G401 (cell line): Measurements from ENCODE around the gene COL17A1. TPM values are rescaled to one million over a fixed set of nuclear protein-coding genes. Genes with fewer than 3 reads are reported as not detected.

ENCODE experiments used
- DNase-seq: peaks from one replicate; pipeline ENCODE4 v3.0.0-alpha.2; 2015; ENCODE audit warnings: low spot score
- in situ Hi-C: cut with HindIII; loops from 2 replicates; pipeline ENCODE4 v1.10.0; 2016; ENCODE audit warnings: low sequenced_read_pairs, mixed read lengths
- total RNA-seq: library from RNA; depleted of rRNA; stranded (reverse); fragments of >200 nt; shearing (Covaris generic); gene quantifications from 2 replicates; pipeline ENCODE4 v1.2.3, GENCODE V29; 2014; rRNA removed

Gene COL17A1
- total RNA-seq: 0.03 and 0.06 TPM in 2 replicates

DNA sequence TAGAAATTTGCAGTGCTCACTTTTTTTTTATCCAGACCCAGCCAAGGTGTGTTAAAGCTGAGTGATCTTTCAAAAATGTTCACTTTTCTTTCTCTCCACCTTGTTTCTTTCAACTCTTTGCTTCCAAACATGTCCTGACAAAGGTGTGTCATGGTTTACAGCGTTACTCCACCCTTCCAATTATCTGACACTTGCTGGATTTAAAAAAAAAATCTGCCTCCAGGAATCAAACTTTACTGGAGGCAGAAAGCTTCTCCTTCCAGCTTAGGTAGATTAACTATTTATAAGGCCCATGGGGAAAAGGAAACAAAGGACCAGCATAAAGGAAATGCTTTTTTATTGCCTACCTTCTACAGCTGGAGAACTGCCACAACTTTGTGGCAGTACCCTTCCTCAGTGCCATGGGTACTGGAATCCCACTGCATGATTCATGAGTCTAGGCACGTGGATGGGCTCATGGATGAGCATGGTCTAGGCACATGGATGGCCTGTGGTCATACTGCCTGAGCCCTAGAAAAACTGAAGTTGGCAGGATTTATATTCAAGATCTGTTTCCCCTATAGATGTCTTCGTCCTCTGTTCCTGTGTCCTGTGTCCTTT is at the start of gene COL17A1:
COL17A1 (minus strand) TSS at position 80 of the 600 bp plus-strand sequence. CDS start 5,207 bp downstream, outside the sequence.
- in situ Hi-C loops: no loop called here
- no peak for DNase-seq

DNA sequence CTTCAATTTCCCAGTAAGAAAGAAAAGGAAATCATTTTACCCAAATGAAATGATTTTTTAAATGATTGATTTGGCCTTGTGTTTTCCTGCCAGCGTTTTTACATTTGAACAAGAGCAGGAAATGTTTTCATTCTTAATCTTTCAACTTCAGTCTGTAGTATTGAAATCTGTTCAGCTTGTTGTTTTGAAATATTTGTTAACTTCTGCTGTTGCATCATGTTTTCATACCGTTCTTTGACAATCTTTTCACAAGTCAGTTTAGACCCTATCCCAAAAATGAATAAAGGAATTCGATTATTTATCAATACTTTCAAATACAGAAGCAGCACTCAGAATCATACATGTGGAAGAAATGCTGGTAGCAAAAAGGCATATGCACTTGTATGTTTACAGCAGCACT is 44.4 kb upstream of the COL17A1 start:
- in situ Hi-C loops: no loop called here
- DNase-seq: no peak

- in situ Hi-C loops: no loop called here
- DNase-seq: no peak
These were observed 42.5 kb upstream of the COL17A1 start for GRCh38 chr10:104128214-104128613.

- no peak for DNase-seq
- in situ Hi-C loops: no loop called here
These were observed 41.7 kb upstream of the COL17A1 start for GRCh38 chr10:104127411-104127810.

DNA sequence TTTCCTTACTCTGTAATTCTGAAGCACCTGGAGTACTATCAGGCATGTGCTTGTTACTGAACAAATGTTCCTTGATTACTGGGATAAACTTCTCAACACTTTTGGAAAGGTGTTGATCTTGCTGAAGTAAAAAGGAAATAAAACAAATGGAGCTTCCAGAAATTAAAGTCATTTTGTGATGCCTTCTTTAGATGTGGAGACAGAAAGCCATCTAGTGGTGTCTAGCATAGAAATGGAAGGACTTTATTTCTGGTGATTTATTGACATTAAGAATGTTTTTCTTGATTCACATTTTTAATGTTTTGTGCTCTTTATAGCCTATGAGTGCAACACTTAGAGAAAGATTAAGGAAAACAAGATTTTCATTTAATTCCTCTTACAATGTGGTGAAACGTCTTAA is 37.7 kb upstream of the COL17A1 start:
- peak; percentile 45 for DNase-seq
- in situ Hi-C loops: no loop called here

DNA sequence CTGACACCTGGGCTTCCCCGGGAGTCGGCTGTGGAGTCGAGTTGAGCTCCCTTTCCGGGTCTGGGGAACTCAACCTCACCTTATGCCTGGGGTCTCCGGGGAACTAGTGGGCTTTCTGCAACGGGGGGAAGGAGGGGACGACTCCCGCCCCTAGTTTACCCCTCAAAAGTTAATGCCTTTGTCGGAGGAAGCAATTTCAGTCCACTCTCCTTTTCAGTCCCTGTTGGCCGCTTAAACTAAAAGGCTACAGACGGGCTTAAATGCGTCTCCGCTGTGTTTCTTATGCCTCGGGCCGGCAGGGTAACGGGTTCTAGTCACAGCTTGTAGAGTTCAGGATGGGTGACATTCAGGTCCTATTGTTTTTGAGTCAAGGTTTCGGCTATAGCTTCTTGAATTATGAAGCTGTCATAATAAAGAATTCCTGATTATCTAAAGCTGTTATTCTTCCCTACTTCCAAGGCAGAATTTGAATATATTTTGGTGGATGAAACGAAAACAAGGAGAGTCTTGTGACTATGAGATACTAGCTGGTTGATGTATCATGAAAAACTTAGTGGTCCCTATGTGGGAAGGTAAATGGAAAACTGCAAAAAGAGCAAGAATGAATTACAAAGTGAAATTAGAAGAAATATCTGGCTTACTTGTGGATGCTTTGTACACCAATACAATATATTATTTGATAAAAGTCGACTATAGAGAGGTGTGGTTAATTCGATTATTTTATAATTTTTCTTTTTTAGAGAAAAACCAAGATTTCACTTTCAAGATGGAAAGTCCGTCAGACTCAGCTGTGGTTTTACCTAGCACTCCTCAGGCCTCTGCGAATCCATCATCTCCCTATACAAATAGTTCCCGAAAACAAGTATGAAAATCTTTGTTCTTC is 36.8 kb upstream of the COL17A1 start:
- in situ Hi-C loops: no loop called here
- DNase-seq: peak; percentile 66

- in situ Hi-C loops: no loop called here
- DNase-seq: peak; percentile 98
These were observed 36.0 kb upstream of the COL17A1 start, which contains the start of gene SFR1 for GRCh38 chr10:104121485-104122224. Gene SFR1 (plus strand): TSS chr10:104122171. CDS start chr10:104122184, 13 bp downstream.

DNA sequence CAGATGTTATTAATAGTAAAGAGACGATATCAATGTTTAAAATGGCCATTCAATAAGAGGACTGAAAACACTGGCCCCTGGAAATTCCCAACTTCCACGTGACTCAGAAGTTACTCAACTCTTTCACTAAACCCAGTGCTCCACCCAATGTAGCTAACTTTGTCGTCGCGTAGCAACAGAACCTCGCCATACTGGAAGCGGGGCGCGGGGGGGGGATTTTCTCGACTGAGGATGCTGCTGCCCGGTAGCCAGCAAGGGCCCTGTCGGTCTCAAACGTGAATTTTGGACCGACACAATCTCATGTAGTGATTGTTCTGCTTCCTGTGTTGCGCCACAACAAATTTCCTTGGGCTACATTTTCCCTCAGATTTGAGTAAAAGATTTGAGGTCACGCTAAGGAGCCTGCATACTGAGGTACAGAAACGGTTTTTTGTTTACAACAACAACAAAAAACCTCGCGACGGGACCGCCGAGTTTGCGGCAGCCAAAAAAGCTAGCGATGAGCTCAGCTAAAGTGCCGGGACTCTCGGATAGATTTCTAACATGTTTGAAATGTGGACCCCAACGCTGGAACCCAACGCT is 35.3 kb upstream of the COL17A1 start:
- peak; percentile 81 for DNase-seq
- in situ Hi-C loops: no loop called here

GRCh38 chr10:104120512-104120902 is 34.8 kb upstream of the COL17A1 start:
- in situ Hi-C loops: no loop called here
- no peak for DNase-seq

DNA sequence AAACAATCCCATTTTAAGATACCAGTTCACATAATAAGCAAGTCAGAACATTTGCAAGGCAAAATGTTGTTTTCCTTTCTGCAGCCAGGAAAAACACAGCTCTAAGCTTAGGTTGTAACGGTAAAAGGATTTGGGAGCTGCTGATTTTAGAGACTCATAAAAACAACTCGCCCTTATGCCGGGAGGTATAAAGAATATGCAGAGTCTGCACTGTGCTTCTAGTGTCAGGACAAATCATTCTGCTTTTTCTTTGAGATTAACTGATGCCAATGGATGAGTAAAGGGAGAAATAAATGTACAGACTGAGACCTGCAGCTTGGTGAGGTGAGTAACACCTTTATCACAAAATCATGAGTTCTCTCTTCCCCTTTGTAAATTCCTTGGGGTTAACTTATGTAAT is 34.3 kb upstream of the COL17A1 start:
- no peak for DNase-seq
- in situ Hi-C loops: no loop called here

- no peak for DNase-seq
These were observed 32.2 kb upstream of the COL17A1 start for GRCh38 chr10:104117839-104118323.

DNA sequence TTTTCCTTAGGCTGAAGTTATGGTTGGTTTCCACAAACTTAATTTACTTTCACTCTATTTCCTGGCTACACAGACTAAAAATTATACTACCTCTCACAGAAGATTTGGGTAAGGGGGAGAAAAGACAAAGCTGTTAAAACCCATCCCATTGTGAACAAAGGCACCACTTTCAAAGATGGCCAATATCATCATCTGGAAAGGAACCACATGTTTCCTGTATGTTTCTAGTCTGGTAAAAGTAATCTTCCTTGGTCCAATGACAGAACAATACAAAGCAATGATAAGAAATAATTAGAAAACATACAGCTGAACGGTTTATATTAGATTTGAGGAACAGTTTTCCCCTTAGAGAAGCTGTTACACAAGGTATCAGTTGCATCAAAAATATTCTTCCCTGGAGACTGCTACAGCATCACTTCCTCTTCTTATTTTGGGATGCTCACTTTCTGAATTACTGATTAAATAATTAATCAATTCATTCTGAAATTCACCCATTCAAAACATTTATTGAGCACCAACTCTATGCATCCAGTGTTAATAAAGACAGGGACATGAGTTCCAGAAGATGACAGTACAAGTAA is 27.8 kb upstream of the COL17A1 start:
- in situ Hi-C loops: no loop called here
- DNase-seq: no peak

More at GRCh38 chr10:104117839-104118323, 32.2 kb upstream of the COL17A1 start:
- in situ Hi-C loops: no loop called here

DNA sequence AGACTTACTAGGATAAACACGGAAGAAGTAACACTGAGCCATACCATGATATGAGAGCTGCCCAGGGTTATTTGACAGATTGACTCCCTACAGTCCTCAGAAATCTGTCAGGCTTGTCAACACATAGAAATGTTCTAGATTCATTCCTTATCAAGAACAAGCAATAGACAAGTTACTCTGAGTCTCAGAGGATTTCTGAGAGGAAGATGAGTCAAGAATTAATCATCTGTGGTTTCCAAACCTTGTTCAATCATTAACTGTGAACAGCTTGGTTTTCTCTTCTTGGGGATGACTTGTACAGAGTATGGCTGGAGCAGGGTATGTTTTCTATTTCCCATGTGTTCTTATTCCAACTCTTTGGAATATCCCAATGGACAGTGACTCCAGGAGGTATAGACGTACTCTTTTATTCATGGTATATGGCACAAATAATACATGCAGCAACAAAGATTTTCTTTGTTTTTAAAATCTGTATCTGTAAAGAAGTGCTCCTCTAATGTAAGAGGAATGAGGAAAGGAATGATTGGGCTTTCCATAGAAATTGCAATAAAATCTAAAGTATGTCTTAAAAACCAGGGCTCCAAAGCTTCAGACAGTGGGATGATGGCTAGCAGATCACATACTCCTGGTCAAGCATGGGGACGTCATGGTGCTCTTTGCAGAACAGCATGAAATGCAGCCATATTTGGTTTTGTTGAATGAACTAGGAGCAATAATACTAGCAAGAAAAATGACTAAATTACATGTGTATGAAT is 24.4 kb upstream of the COL17A1 start:
- no peak for DNase-seq
- in situ Hi-C loops: no loop called here

GRCh38 chr10:104104926-104105325 is 19.2 kb upstream of the COL17A1 start:
- in situ Hi-C loops: no loop called here
- DNase-seq: no peak

DNA sequence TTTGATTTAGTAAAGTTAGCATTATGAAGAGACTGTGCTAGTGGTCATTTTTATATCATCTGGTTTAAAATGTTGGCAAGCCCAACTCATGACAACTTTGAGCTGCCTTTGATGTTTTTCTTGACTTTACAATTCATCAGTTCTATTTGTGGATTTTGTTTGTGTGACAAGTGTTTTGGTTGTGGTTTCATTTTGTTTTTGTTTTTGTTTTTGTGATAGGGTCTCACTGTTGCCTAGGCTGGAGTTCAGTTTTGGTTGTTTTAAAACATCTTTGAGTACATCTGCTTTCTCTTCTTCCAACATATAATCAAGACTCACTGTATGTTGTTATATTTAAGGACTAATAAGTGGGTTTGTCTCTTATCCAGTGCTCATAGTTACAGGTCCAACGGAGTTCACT is 18.7 kb upstream of the COL17A1 start:
- in situ Hi-C loops: no loop called here

DNA sequence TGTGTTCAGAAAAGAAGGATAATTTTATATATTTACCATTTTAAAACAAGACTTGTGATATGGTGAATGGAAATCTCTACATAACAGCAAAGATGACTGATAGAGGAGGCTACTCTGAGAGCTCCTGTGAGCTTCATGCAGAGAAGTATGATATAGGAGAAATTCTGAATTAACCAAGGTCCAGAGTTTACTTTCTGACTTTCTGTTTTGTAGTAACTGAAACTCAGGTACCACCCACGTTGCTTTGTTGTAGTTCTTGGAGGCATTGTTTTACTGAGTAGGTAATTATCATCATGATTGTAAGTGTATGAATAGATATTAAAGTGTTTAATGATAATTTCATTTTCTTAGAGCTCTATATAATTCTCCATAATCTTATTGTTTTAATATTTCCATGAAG is 18.3 kb upstream of the COL17A1 start:
- in situ Hi-C loops: no loop called here
- DNase-seq: no peak

More for the DNA sequence above, 18.7 kb upstream of the COL17A1 start:
- no peak for DNase-seq

GRCh38 chr10:104101902-104102301 is 16.2 kb upstream of the COL17A1 start:
- in situ Hi-C loops: no loop called here
- no peak for DNase-seq

- in situ Hi-C loops: no loop called here
- no peak for DNase-seq
These were observed 15.1 kb upstream of the COL17A1 start for GRCh38 chr10:104100795-104101194.
